HFF-Myc (cell line): ENCODE data around the gene ABR.

Experiments used
- DNase-seq: peaks from one replicate; pipeline ENCODE4 v3.0.0-alpha.2; 2011; ENCODE audit warnings: low read depth; ENCODE audit errors: extremely low read depth
- H3K4me3 ChIP-seq: replicated peaks from 2 replicates; pipeline ENCODE4 v1.5.1; 2011; ENCODE audit warnings: low read depth, mild to moderate bottlenecking, control low read depth, low read length
- TF ChIP-seq, protein P1 (sequence below): IDR thresholded peaks from 2 replicates; pipeline ENCODE4 v1.5.1; 2012; ENCODE audit warnings: mild to moderate bottlenecking, low read depth, low read length, control low read depth; ENCODE audit errors: missing control alignments

ABR gene

DNA sequence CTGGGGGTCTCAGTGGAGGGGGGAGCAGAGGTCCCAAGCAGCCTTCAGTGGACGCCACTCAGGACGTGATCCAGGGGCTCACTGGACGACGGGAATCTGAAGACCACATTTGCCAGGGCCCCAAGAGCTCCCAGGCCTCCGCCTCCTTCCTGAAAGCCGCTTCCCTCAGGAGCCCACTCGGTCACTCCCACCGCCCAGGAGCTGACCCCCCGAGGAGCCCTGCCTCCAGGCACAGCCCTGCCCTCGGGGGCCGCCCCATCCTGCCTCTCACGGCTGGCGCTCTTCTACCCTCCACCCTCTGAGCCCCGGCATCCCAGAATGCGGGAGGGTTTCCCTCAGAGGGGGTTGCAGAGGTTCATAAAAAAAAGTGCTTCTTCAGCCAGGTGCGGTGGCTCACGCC, 158.6 kb downstream of the ABR start:
- TF ChIP-seq, protein P1, sequence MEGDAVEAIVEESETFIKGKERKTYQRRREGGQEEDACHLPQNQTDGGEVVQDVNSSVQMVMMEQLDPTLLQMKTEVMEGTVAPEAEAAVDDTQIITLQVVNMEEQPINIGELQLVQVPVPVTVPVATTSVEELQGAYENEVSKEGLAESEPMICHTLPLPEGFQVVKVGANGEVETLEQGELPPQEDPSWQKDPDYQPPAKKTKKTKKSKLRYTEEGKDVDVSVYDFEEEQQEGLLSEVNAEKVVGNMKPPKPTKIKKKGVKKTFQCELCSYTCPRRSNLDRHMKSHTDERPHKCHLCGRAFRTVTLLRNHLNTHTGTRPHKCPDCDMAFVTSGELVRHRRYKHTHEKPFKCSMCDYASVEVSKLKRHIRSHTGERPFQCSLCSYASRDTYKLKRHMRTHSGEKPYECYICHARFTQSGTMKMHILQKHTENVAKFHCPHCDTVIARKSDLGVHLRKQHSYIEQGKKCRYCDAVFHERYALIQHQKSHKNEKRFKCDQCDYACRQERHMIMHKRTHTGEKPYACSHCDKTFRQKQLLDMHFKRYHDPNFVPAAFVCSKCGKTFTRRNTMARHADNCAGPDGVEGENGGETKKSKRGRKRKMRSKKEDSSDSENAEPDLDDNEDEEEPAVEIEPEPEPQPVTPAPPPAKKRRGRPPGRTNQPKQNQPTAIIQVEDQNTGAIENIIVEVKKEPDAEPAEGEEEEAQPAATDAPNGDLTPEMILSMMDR = no peak
- DNase-seq = no peak
- H3K4me3 ChIP-seq = no peak overlapping the region

DNA sequence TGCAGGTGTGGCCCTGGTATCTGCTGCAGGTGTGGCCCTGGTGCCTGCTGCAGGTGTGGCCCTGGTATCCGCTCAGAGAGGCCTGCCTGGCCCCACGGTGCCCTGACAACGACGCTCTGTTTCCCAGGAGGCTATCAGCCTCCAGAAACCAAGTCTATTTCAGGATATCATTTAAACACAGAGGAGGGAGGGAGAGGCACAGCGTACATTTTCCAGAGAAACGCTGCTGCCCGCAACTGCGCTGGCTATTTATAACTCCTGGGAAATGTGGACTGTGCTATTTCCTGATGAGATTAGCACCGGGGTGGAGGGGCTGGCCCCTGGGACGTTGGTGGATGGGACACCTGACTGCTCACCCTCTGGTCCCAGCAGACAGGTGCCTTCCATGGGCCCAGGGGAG, 160.3 kb downstream of the ABR start:
- DNase-seq = no peak
- H3K4me3 ChIP-seq = no peak overlapping the region
- TF ChIP-seq, protein P1 = no peak

DNA sequence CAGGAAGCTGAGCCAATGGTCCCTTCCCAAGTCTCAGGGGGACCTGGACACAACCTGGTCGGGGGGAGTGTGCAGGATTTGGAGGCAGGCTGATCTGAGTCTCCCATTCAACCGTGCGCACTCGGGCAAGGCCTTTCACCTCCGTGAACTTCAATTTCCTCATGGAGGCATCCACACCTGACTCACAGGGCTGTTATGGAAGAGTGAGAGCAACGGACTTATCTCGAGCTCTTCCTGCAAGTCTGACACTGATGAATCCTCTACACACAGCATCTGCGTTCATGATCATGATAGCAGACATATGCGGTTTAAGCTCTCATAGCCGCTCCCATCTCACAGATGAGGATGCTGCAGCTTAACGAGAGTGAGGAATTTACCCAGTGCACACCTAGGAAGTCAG, 161.2 kb downstream of the ABR start:
- TF ChIP-seq, protein P1 = no peak
- no peak overlapping the region for H3K4me3 ChIP-seq
- no peak for DNase-seq

DNA sequence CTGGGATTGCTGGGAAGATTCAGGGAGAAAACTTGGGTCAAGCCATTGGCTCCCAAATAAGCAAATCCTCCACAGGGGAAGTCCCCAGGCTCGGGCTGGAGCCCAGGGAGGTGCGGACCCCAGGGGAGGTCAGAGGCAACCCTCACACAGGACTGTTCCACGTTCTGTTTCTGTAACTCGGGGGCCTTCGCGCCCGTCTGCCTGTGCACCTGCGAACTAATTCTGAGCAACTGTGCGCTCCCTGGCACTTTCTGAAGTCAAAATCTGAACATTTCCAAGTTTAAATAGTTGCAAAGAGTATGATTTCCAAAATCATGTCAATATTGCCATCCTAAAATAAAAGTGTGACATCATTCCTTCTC, 166.1 kb downstream of the ABR start:
- TF ChIP-seq, protein P1 = no peak
- no peak overlapping the region for H3K4me3 ChIP-seq
- no peak for DNase-seq

DNA sequence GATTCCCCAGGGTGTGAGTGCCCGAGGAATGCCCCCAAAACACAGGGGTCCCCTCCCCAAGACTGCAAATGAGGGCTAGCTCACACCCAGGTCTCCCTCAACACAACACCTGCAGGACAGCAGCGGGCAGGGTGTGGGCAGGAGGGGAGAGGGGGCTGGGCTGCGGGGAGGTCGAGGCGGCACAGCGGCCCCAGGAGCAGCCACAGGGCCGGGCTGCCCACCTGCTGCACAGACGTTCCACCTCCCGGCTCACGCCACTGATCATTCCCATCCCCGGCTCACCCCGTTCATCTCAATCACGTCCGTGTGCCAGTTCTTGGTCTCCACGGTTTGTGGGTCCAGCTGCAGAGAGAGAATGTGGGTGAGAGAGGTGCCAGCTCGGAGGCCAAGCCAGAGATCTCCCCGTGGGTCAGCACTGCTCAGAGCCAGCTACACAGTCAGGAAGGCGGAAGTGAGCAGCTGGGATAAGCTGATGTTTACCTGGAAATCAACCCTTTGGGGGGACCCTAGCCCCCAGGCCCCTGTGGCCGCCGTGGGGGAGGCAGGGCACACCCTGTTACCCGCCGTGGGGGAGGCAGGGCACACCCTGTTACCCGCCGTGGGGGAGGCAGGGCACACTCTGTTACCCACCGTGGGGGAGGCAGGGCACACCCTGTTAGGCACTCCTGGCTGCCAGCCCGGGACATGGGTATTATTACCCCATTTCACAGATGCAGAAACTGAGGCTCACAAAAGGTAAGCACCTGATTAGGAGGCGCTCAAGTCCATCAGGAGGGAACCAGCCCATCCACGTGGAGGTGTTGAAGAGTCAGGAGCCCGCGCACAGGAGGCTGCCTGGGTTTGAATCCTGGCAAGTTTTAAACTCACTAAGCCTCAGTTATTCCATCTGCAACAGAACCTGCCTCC, 166.7 kb downstream of the ABR start:
- no peak overlapping the region for H3K4me3 ChIP-seq
- TF ChIP-seq, protein P1 = no peak
- no peak for DNase-seq

DNA sequence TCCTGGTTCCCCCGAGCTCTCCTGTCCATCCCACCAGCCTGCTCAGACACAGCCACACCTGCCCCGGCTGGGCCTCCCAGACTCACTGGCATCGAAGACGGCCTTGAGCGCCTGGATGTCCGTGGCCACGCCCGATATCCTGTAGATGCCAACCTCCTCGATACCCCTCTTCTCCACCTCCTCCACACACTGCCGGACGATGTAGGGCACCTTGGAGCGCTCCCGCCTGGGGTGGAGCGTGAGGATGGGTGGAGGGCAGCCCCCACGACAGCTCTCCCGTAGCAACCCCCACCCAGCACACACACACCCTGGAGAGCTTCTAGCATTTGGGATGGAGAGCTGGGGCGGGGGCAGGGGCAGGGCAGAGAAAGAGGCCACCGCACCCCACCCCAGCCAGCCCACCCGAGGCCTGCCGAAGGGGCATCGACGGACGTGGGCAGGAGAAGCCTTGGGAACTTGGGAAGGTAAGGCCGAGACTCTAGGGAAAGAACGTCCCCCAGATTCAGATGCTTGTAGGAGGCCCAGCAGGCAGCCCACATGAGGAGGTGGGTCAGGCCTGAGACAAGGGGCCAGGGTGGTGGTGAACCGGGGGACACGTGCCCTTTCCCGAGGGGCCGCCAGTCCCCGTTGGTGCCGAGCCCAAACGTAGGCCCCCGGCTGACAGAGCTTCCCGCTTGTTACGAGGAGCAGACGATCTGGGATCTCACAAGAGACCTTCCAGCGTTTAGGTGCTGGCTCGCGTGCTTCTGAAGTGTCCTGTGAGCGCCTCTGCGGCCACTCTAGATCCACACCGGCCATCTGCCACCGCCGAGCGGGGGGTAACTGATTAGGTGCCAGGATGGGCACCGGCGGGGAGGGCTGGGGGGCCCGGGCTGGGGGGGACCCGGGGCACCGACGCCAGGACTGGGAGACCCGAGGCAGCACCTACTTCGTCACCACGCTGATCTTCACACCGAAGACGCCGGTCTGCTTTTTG, 167.7 kb downstream of the ABR start:
- DNase-seq = no peak
- TF ChIP-seq, protein P1 = no peak
- no peak overlapping the region for H3K4me3 ChIP-seq
